Hepatocyte (in vitro differentiated cells): ENCODE measurements around the gene C1orf21.

Source experiments
- EZH2phosphoT487 ChIP-seq: fragments of 200-600 bp; sonication (generic); IDR thresholded peaks from one replicate; pipeline ENCODE4 v1.6.1; 2018; ENCODE audit warnings: antibody characterized with exemption, mild to moderate bottlenecking, low read depth, moderate library complexity; ENCODE audit not compliant: unreplicated experiment, severe bottlenecking
- TF ChIP-seq, protein P1 (sequence below): fragments of 200-600 bp; sonication (generic); IDR thresholded peaks from 2 replicates; pipeline ENCODE4 v1.5.1; 2016; ENCODE audit warnings: antibody characterized with exemption, mild to moderate bottlenecking; ENCODE audit not compliant: poor library complexity

- TF ChIP-seq, protein P1, sequence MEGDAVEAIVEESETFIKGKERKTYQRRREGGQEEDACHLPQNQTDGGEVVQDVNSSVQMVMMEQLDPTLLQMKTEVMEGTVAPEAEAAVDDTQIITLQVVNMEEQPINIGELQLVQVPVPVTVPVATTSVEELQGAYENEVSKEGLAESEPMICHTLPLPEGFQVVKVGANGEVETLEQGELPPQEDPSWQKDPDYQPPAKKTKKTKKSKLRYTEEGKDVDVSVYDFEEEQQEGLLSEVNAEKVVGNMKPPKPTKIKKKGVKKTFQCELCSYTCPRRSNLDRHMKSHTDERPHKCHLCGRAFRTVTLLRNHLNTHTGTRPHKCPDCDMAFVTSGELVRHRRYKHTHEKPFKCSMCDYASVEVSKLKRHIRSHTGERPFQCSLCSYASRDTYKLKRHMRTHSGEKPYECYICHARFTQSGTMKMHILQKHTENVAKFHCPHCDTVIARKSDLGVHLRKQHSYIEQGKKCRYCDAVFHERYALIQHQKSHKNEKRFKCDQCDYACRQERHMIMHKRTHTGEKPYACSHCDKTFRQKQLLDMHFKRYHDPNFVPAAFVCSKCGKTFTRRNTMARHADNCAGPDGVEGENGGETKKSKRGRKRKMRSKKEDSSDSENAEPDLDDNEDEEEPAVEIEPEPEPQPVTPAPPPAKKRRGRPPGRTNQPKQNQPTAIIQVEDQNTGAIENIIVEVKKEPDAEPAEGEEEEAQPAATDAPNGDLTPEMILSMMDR, result no peak
- TF ChIP-seq EZH2phosphoT487, result no peak
These were observed 169.8 kb downstream of the C1orf21 start for GRCh38 chr1:184556665-184557064.
